Progenitor cell of endocrine pancreas (in vitro differentiated cells): ENCODE results near the gene USP40. TPM values are rescaled to one million over a fixed set of nuclear protein-coding genes. Genes with fewer than 3 reads are reported as not detected.

Experiments
- DNase-seq: peaks from one replicate; pipeline ENCODE4 v3.0.0; 2021; ENCODE audit warnings: low spot score; ENCODE audit not compliant: unreplicated experiment
- H3K27ac Mint-ChIP-seq: 2 replicates; pipeline ENCODE4 v1.8.0; 2021; ENCODE audit warnings: mild to moderate bottlenecking, moderate library complexity, mixed read lengths
- H3K27me3 Mint-ChIP-seq: 2 replicates; pipeline ENCODE4 v1.8.0; 2021; ENCODE audit warnings: mixed read lengths
- H3K36me3 Mint-ChIP-seq: 2 replicates; pipeline ENCODE4 v1.8.0; 2022; ENCODE audit warnings: mixed read lengths; ENCODE audit not compliant: insufficient read depth
- H3K4me1 Mint-ChIP-seq: 2 replicates; pipeline ENCODE4 v1.8.0; 2021; ENCODE audit warnings: low read depth, mixed read lengths
- H3K4me3 Mint-ChIP-seq: 2 replicates; pipeline ENCODE4 v1.8.0; 2021; ENCODE audit warnings: low read depth, mild to moderate bottlenecking, moderate library complexity, mixed read lengths
- H3K9me3 Mint-ChIP-seq: 2 replicates; pipeline ENCODE4 v1.8.0; 2021; ENCODE audit warnings: low read depth, mixed read lengths
- CTCF ChIP-seq: fragments of 200-600 bp; sonication (generic); IDR thresholded peaks from one replicate; pipeline ENCODE4 v1.5.0; 2021; ENCODE audit warnings: antibody characterized with exemption, mild to moderate bottlenecking; ENCODE audit not compliant: unreplicated experiment
- total RNA-seq: library from RNA; stranded (reverse); gene quantifications from 2 replicates; pipeline ENCODE4 v1.2.1, GENCODE V29; 2021

The USP40 gene
- total RNA-seq, 1 donor from 2014 or later = 36.9 TPM

GRCh38 chr2:233458031-233458610 lies 108.5 kb downstream of the USP40 start:
- no peaks in the 10 kb centered on the region for H3K4me1 Mint-ChIP-seq
- H3K27me3 Mint-ChIP-seq = no peaks in the 10 kb centered on the region
- H3K4me3 Mint-ChIP-seq = no peak overlapping the region
- H3K36me3 Mint-ChIP-seq = peaks cover 20% of the 10 kb centered on the region
- TF ChIP-seq CTCF = no peak
- DNase-seq = no peak
- no peaks in the 10 kb centered on the region for H3K9me3 Mint-ChIP-seq
- no peak overlapping the region for H3K27ac Mint-ChIP-seq

- Mint-ChIP-seq H3K27ac (no peak overlapping the region), H3K4me3 (no peak overlapping the region), H3K27me3 (no peaks in the 10 kb centered on the region), H3K36me3 (peaks cover 21% of the 10 kb centered on the region), H3K4me1 (no peaks in the 10 kb centered on the region), H3K9me3 (no peaks in the 10 kb centered on the region)
- TF ChIP-seq CTCF = no peak
- DNase-seq = no peak
Measured at GRCh38 chr2:233457356-233457755, 109.2 kb downstream of the USP40 start.

- Mint-ChIP-seq H3K4me1 (no peaks in the 10 kb centered on the region), H3K27ac (no peak overlapping the region), H3K27me3 (no peaks in the 10 kb centered on the region), H3K9me3 (no peaks in the 10 kb centered on the region), H3K36me3 (peaks cover 21% of the 10 kb centered on the region), H3K4me3 (no peak overlapping the region)
- TF ChIP-seq CTCF = no peak
- no peak for DNase-seq
Measured at GRCh38 chr2:233456934-233457333, 109.6 kb downstream of the USP40 start.

- no peaks in the 10 kb centered on the region for H3K9me3 Mint-ChIP-seq
- H3K36me3 Mint-ChIP-seq = peaks cover 15% of the 10 kb centered on the region
- no peak for DNase-seq
- no peaks in the 10 kb centered on the region for H3K27me3 Mint-ChIP-seq
- H3K4me3 Mint-ChIP-seq = no peak overlapping the region
- no peak for TF ChIP-seq CTCF
- H3K4me1 Mint-ChIP-seq = no peaks in the 10 kb centered on the region
- H3K27ac Mint-ChIP-seq = peak overlapping the region; percentile 78
Measured at GRCh38 chr2:233456111-233456510, 110.5 kb downstream of the USP40 start.

GRCh38 chr2:233455491-233455890 lies 111.1 kb downstream of the USP40 start:
- Mint-ChIP-seq H3K4me3 (no peak overlapping the region), H3K27me3 (no peaks in the 10 kb centered on the region), H3K4me1 (no peaks in the 10 kb centered on the region), H3K9me3 (no peaks in the 10 kb centered on the region), H3K36me3 (peaks cover 14% of the 10 kb centered on the region), H3K27ac (no peak overlapping the region)
- no peak for TF ChIP-seq CTCF
- no peak for DNase-seq
